GM18507 (cell line): ENCODE measurements around the gene CRABP2.

Experiments used
- DNase-seq: peaks from one replicate; pipeline ENCODE4 v3.0.0; 2011; ENCODE audit warnings: low read depth; ENCODE audit not compliant: insufficient read length; ENCODE audit errors: extremely low spot score
- FAIRE-seq: peaks from 2 replicates; lab custom pipeline; 2011; peaks lifted over from hg19 to GRCh38; lab: Jason Lieb, UNC

CRABP2 gene

GRCh38 chr1:156714830-156715229, 9.4 kb upstream of the CRABP2 start:
- FAIRE-seq (no peak), DNase-seq (no peak)

- FAIRE-seq = no peak
- no peak for DNase-seq
These were observed 7.2 kb upstream of the CRABP2 start for GRCh38 chr1:156712626-156713025.

- FAIRE-seq (no peak), DNase-seq (no peak)
These were observed 5.8 kb upstream of the CRABP2 start for GRCh38 chr1:156711011-156711817.

- no peak for DNase-seq
- FAIRE-seq = no peak
These were observed 4.5 kb upstream of the CRABP2 start for GRCh38 chr1:156709757-156710489.

GRCh38 chr1:156709031-156709430, 3.6 kb upstream of the CRABP2 start:
- no peak for FAIRE-seq
- no peak for DNase-seq

- no peak for FAIRE-seq
- no peak for DNase-seq
These were observed 2.9 kb upstream of the CRABP2 start for GRCh38 chr1:156708218-156708661.

- no peak for FAIRE-seq
These were observed 2.2 kb upstream of the CRABP2 start for GRCh38 chr1:156707417-156708217.

GRCh38 chr1:156706657-156707416, 1.5 kb upstream of the CRABP2 start:
- FAIRE-seq (no peak), DNase-seq (no peak)

More at GRCh38 chr1:156707417-156708217, 2.2 kb upstream of the CRABP2 start:
- no peak for DNase-seq

- no peak for FAIRE-seq
- no peak for DNase-seq
These were observed 704 bp upstream of the CRABP2 start for GRCh38 chr1:156705918-156706656.

GRCh38 chr1:156704930-156705320, 458 bp downstream of the CRABP2 start:
- no peak for FAIRE-seq

GRCh38 chr1:156704166-156704711, 1.1 kb downstream of the CRABP2 start:
- FAIRE-seq = no peak

More at GRCh38 chr1:156704930-156705320, 458 bp downstream of the CRABP2 start:
- no peak for DNase-seq

GRCh38 chr1:156703741-156704140, 1.6 kb downstream of the CRABP2 start:
- no peak for DNase-seq
- FAIRE-seq = no peak

More at GRCh38 chr1:156704166-156704711, 1.1 kb downstream of the CRABP2 start:
- DNase-seq = no peak

GRCh38 chr1:156703336-156703735, 2.0 kb downstream of the CRABP2 start:
- FAIRE-seq (no peak), DNase-seq (no peak)

GRCh38 chr1:156700736-156701531, 4.4 kb downstream of the CRABP2 start:
- DNase-seq = no peak
- FAIRE-seq = no peak

GRCh38 chr1:156698995-156699394, 6.4 kb downstream of the CRABP2 start:
- no peak for DNase-seq
- FAIRE-seq = no peak

- FAIRE-seq (no peak), DNase-seq (no peak)
These were observed 7.9 kb downstream of the CRABP2 start for GRCh38 chr1:156697481-156697880.

- DNase-seq = no peak
- no peak for FAIRE-seq
These were observed 8.6 kb downstream of the CRABP2 start for GRCh38 chr1:156696755-156697154.

GRCh38 chr1:156694690-156694962, 10.8 kb downstream of the CRABP2 start:
- DNase-seq (no peak), FAIRE-seq (no peak)
